Neuronal stem cell (in vitro differentiated cells): ENCODE results near the gene EIF2AK3.

ENCODE experiments used
- DNase-seq: peaks from one replicate; pipeline ENCODE4 v3.0.0-alpha.2; 2013; ENCODE audit warnings: low spot score
- H2AFZ ChIP-seq: one replicate; pipeline ENCODE4 v1.6.1; 2013; ENCODE audit warnings: mild to moderate bottlenecking, low read length, inconsistent platforms
- H2AK5ac ChIP-seq: 2 replicates; pipeline ENCODE4 v1.6.1; 2013; ENCODE audit warnings: low read depth, mild to moderate bottlenecking, inconsistent platforms, low read length, moderate library complexity, mixed read lengths
- H2BK120ac ChIP-seq: 2 replicates; pipeline ENCODE4 v1.6.1; 2013; ENCODE audit warnings: low read depth, mild to moderate bottlenecking, inconsistent platforms, low read length, moderate library complexity, mixed read lengths
- H2BK12ac ChIP-seq: one replicate; pipeline ENCODE4 v1.6.1; 2013; ENCODE audit warnings: low read length, inconsistent platforms
- H2BK15ac ChIP-seq: 2 replicates; pipeline ENCODE4 v1.6.1; 2013; ENCODE audit warnings: mild to moderate bottlenecking, low read length, inconsistent platforms, mixed read lengths
- H2BK5ac ChIP-seq: one replicate; pipeline ENCODE4 v1.6.1; 2013; ENCODE audit warnings: inconsistent platforms, mild to moderate bottlenecking, low read length, moderate library complexity
- H3K14ac ChIP-seq: one replicate; pipeline ENCODE4 v1.6.1; 2013; ENCODE audit warnings: low read length, inconsistent platforms
- H3K18ac ChIP-seq: 2 replicates; pipeline ENCODE4 v1.6.1; 2013; ENCODE audit warnings: low read length, inconsistent platforms
- H3K23ac ChIP-seq: 2 replicates; pipeline ENCODE4 v1.6.1; 2013; ENCODE audit warnings: low read depth, mild to moderate bottlenecking, mixed read lengths, low read length, inconsistent platforms; ENCODE audit not compliant: poor library complexity
- H3K27ac ChIP-seq: replicated peaks from 3 replicates; pipeline ENCODE4 v1.5.1; 2013; ENCODE audit warnings: low read length, inconsistent platforms
- H3K27me3 ChIP-seq, 3 experiments: 2 replicates each; pipeline ENCODE4 v1.6.1; 2013; ENCODE audit warnings: low read length in 3 of 3, mild to moderate bottlenecking in 2 of 3, inconsistent platforms in 1 of 3, low read depth in 1 of 3, mixed read lengths in 1 of 3, moderate library complexity in 1 of 3; ENCODE audit not compliant: control insufficient read depth in 3 of 3, insufficient read depth in 3 of 3
- H3K36me3 ChIP-seq, 2 donors: replicated peaks in 1 of 2; 2 replicates each; pipeline ENCODE4 v1.6.1; 2013; ENCODE audit warnings: low read length in 2 of 2; ENCODE audit not compliant: control insufficient read depth in 2 of 2, insufficient read depth in 2 of 2
- H3K4ac ChIP-seq: 2 replicates; pipeline ENCODE4 v1.6.1; 2013; ENCODE audit warnings: inconsistent platforms, mild to moderate bottlenecking, low read length, moderate library complexity
- H3K4me1 ChIP-seq, 2 donors: 1 replicate in 1 of 2; 2 replicates in 1 of 2; pipeline ENCODE4 v1.6.1; 2013; ENCODE audit warnings: low read length in 2 of 2, low read depth in 1 of 2; ENCODE audit not compliant: control insufficient read depth in 2 of 2, insufficient read depth in 1 of 2
- H3K4me2 ChIP-seq: one replicate; pipeline ENCODE4 v1.6.1; 2013; ENCODE audit warnings: mild to moderate bottlenecking, low read length, inconsistent platforms; ENCODE audit not compliant: insufficient read depth, poor library complexity, severe bottlenecking
- H3K4me3 ChIP-seq, 2 donors: 2 replicates each; pipeline ENCODE4 v1.5.1; 2013; ENCODE audit warnings: low read length in 2 of 2, mild to moderate bottlenecking in 2 of 2, inconsistent platforms in 1 of 2, moderate library complexity in 1 of 2
- H3K79me1 ChIP-seq: one replicate; pipeline ENCODE4 v1.6.1; 2013; ENCODE audit warnings: low read depth, mild to moderate bottlenecking, inconsistent platforms, low read length, moderate library complexity
- H3K9ac ChIP-seq: one replicate; pipeline ENCODE4 v1.6.1; 2013; ENCODE audit warnings: mild to moderate bottlenecking, low read depth, low read length, inconsistent platforms; ENCODE audit not compliant: poor library complexity
- H3K9me3 ChIP-seq, 2 donors: replicated peaks in 1 of 2; 2 replicates each; pipeline versions ENCODE3 to v1.6.1; 2013; ENCODE audit warnings: low read length in 2 of 2, mild to moderate bottlenecking in 2 of 2, inconsistent platforms in 1 of 2, low read depth in 1 of 2, mixed read lengths in 1 of 2, moderate library complexity in 1 of 2; ENCODE audit not compliant: control insufficient read depth in 2 of 2, insufficient read depth in 1 of 2
- H4K8ac ChIP-seq: one replicate; pipeline ENCODE4 v1.6.1; 2013; ENCODE audit warnings: low read depth, mild to moderate bottlenecking, inconsistent platforms, low read length, moderate library complexity
- H4K91ac ChIP-seq: one replicate; pipeline ENCODE4 v1.6.1; 2013; ENCODE audit warnings: low read length, low read depth, mild to moderate bottlenecking, inconsistent platforms; ENCODE audit not compliant: poor library complexity
- WGBS, 2 donors: extraction: QIAGEN DNeasy Blood & Tissue Kit; methylation state at CpG; one replicate each; pipeline ENCODE4 v1.1.7; 2013; ENCODE audit warnings: missing lambda C conversion rate in 2 of 2, mixed read lengths in 1 of 2; ENCODE audit not compliant: insufficient read length in 2 of 2, insufficient replicate concordance in 1 of 2; ENCODE audit errors: extremely low coverage in 2 of 2; 5-methylcytosine and 5-hydroxymethylcytosine counted together

Gene EIF2AK3

DNA sequence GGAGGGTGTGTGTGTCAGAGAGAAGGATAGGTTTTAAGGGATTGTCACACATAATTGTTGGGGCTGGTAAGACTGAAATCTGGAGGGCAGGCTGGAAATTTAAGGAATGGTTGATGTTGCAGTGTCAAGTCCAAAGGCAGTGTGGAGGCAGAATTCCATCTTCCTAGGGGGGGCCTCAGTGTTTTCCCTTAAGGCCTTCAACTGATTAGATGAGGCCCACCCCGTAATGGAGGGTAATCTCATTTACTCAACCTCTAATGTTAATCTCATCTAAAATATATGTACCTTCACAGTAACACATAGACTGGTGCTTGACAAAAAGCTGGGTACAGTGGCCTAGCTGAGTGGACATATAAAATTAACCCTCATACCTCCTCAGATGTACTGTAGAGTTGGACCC, 33.4 kb upstream of the EIF2AK3 start:
- Histone ChIP-seq H3K36me3 (no peaks in the 10 kb centered on the region), H3K14ac (no peak overlapping the region), H4K91ac (no peak overlapping the region), H3K4me2 (no peak overlapping the region), H3K4me1 (no peaks in the 10 kb centered on the region), H2BK120ac (no peak overlapping the region), H3K18ac (no peak overlapping the region), H3K9me3 (peaks cover 0 to 2% of the 10 kb centered on the region in 2 donors), H3K23ac (no peak overlapping the region), H3K27me3 (no peaks in the 10 kb centered on the region), H3K4ac (no peak overlapping the region), H2AK5ac (no peak overlapping the region), H3K27ac (no peak overlapping the region), H4K8ac (no peak overlapping the region), H3K9ac (no peak overlapping the region), H2AFZ (no peak overlapping the region), H3K79me1 (no peaks in the 10 kb centered on the region), H3K4me3 (no peak overlapping the region), H2BK5ac (no peak overlapping the region), H2BK15ac (no peak overlapping the region), H2BK12ac (no peak overlapping the region)
- no peak for DNase-seq
- no CpG with 5 or more reads among the region's 1 CpG for WGBS, 2 donors

- H3K4me3 ChIP-seq = no peak overlapping the region
- H2BK120ac ChIP-seq = no peak overlapping the region
- no peaks in the 10 kb centered on the region for H3K36me3 ChIP-seq
- H2AFZ ChIP-seq = peak overlapping the region; percentile 36
- DNase-seq = no peak
- no peak overlapping the region for H2BK15ac ChIP-seq
- no CpG with 5 or more reads among the region's 4 CpGs for WGBS, 2 donors
- no peaks in the 10 kb centered on the region for H3K27me3 ChIP-seq
- no peak overlapping the region for H3K4me2 ChIP-seq
- no peak overlapping the region for H4K91ac ChIP-seq
- H2AK5ac ChIP-seq = no peak overlapping the region
- H3K23ac ChIP-seq = no peak overlapping the region
- H3K9me3 ChIP-seq = peaks cover 0 to 2% of the 10 kb centered on the region in 2 donors
- no peak overlapping the region for H3K27ac ChIP-seq
- H3K14ac ChIP-seq = no peak overlapping the region
- no peak overlapping the region for H3K18ac ChIP-seq
- no peaks in the 10 kb centered on the region for H3K79me1 ChIP-seq
- no peak overlapping the region for H3K9ac ChIP-seq
- H4K8ac ChIP-seq = no peak overlapping the region
- no peak overlapping the region for H3K4ac ChIP-seq
- no peak overlapping the region for H2BK12ac ChIP-seq
- H3K4me1 ChIP-seq = no peaks in the 10 kb centered on the region
- H2BK5ac ChIP-seq = no peak overlapping the region
These were observed 32.3 kb upstream of the EIF2AK3 start for GRCh38 chr2:88659538-88659915.

DNA sequence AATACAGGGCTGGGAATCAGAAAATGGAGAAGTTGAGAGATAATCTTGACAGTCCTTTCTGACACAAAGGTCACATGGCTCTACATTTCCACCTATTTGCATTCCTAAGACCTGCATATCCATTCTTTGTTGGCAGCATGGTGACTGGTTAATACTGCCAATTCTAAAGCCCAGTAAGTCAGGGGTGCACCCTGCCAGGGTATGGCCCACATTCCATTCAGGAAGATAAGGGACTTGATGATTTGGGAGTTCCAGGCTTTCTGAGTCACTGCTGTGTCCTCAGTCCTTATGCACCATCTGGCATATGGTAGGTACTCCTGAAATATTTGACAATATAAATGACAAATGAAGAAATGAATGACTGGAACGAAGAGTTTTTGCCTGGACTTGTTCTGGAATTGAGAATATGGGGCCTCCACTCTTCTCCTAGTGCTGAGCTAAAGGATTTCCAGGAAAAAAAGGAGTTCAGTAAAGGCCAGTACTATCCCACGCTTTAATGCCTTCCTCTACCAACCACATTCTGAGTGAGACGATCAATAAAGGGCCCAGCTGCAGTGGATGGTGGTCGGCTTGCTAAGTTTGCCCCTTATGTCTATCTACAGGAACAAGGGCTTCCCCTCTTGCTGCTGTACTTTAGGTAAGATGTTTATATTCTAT, 31.7 kb upstream of the EIF2AK3 start:
- Histone ChIP-seq H3K18ac (no peak overlapping the region), H3K4ac (no peak overlapping the region), H3K36me3 (no peaks in the 10 kb centered on the region), H3K9me3 (peaks cover 0 to 2% of the 10 kb centered on the region in 2 donors), H2AFZ (peak overlapping the region; percentile 36), H2BK5ac (no peak overlapping the region), H3K4me1 (no peaks in the 10 kb centered on the region), H2BK15ac (no peak overlapping the region), H3K27ac (no peak overlapping the region), H2BK120ac (no peak overlapping the region), H4K91ac (no peak overlapping the region), H2AK5ac (no peak overlapping the region), H3K79me1 (no peaks in the 10 kb centered on the region), H3K4me3 (no peak overlapping the region), H4K8ac (no peak overlapping the region), H3K4me2 (no peak overlapping the region), H3K14ac (no peak overlapping the region), H3K27me3 (no peaks in the 10 kb centered on the region), H2BK12ac (no peak overlapping the region), H3K23ac (no peak overlapping the region), H3K9ac (no peak overlapping the region)
- WGBS, 2 donors = no CpG with 5 or more reads among the region's 4 CpGs
- DNase-seq = no peak

- Histone ChIP-seq H4K8ac (no peak overlapping the region), H3K4ac (no peak overlapping the region), H2AK5ac (no peak overlapping the region), H2BK15ac (no peak overlapping the region), H3K23ac (no peak overlapping the region), H3K14ac (no peak overlapping the region), H3K18ac (no peak overlapping the region), H3K4me3 (no peak overlapping the region), H3K9me3 (peaks cover 0 to under 1% of the 10 kb centered on the region in 2 donors), H2BK120ac (no peak overlapping the region), H3K36me3 (no peaks in the 10 kb centered on the region), H3K9ac (no peak overlapping the region), H3K79me1 (no peaks in the 10 kb centered on the region), H3K27me3 (no peaks in the 10 kb centered on the region), H3K27ac (no peak overlapping the region), H2BK5ac (no peak overlapping the region), H2AFZ (no peak overlapping the region), H3K4me2 (no peak overlapping the region), H3K4me1 (no peaks in the 10 kb centered on the region), H4K91ac (no peak overlapping the region), H2BK12ac (no peak overlapping the region)
- no CpG with 5 or more reads among the region's 3 CpGs for WGBS, 2 donors
- DNase-seq = no peak
These were observed 31.1 kb upstream of the EIF2AK3 start for GRCh38 chr2:88658326-88658725.
